Stimulated activated CD4-positive, alpha-beta T cell treated with anti-CD3 and anti-CD28 coated beads, Interleukin-4, amount 100 ng/mL, for 48 hours (primary cell): ENCODE results near the gene SUMF1.

Experiments
- DNase-seq, 2 donors: peaks; one replicate each; pipeline ENCODE4 v3.0.0-alpha.2; 2020; ENCODE audit warnings: low read depth in 2 of 2

SUMF1 gene

DNA sequence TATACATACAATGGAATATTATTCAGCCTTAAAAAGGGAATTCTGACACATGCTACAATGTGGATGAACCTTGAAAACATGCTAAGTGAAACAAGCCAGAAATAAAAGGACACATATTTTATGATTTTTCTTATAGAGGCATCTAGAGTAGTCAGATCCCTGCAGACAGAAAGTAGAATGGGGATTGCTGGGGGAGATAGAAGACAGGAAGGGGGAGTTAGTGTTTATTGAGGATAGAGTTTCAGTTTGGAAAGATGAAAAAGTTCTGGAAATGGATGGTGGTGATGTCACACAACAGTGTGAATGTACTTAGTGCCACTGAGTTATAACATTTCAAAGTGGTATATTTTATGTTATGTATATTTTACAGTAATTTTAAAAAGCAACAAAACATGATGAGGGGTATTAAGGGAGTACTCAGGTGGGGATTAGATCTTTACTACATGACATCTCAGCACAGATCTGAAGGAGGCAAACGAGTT is 30.8 kb upstream of the SUMF1 start:
- no peak for DNase-seq

DNA sequence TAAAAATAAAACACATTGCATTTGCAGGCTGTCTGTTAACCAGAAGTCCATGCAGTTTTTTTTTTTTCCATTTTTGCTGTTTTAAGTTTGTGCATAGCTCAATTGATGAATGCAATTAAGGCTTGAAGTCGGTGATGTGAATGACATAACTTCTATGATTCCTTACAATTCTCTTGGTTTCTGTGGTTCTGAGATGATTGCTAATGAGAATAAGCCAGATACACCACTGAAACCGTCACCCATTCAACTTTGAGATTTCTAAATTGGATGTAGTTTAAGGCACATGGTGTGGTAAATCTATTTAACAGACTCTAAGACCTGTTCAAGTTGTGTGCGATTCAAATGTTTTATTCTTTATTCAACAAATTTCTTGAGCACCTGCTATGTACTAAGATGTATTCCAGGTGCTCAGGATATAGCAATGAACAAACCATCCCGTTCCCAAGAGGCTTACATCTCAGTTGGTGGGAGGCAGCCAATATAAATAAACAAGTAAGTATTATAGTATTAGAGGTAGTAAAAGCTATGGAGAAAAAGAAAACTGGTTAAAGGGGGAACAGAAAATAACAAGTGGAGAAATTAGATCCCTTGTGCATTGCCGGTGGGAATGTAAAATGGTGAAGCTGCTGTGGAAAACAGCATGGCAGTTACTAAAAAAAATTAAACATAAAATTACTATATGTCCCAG is 30.1 kb upstream of the SUMF1 start:
- no peak for DNase-seq

DNA sequence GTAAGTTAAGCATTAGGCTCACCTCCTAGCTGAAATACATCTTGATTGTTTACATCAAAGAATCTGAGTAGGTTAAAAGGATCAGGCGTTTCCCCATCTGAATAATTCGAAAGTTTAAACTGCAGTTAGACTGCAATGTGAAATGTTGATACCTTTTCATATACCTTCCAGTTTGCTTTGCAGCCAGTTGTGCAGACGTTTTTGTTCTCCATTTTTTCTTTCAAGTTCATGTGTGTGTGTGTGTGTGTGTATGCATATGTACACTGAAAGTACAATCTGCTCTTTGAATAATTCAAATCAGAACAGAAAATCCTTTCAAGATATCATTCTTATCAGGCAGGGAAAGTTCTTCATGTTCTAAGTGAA is 29.0 kb upstream of the SUMF1 start:
- DNase-seq, result no peak

DNA sequence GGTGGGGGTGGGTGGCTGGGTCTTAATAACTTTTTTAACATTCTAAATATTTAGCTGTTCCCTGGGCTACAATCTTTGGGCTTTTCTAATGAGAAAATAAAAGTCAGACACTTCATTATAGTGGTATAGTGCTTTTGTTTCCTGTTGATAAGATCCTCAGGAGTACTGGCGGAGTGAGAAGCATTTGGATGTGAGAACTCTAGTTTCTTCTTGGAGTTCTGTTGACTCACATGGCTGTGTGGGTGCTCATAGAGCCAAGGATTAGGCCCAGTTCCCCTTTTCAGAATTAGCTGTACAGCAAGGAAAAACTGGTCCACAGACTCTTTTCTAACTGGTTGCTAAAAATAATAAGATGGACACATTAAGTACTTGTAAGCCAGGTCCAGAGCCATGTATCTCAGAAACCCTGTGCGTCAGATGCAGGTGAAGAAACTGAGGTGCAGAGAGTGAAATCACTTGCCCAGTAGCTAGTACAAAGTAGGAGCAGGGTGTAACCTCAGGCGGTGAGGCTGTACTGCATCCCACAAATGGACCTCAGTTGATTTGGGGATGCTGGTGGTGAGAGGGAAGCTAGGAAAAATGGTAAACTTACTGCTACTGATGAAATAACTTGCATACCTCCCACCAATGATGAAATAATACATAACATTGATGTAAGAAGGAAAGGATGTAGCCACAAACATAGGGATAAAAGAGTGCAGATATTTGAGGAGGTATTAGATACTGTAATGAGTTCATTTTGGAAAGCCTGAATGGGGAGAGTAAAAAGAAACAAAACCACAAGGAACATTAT is 28.4 kb upstream of the SUMF1 start:
- no peak for DNase-seq

DNA sequence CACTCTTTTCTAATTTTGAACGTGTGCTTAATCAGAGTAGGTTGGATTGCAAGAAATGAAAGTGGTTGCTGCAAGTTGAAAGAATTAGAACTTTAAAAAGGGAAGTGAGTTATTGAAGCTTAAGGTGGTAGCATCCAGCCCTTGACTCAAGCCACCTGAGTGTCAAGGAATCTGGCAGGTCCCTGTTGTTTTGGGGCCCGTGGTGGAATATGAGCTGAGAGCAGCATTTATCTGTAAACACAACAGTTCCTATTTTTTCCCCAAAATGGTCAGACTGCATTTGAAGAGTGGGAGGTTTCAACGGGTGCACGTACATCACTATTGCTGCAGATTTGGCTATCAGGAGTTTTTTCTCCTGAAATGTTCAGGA is 27.8 kb upstream of the SUMF1 start:
- DNase-seq, result no peak

DNA sequence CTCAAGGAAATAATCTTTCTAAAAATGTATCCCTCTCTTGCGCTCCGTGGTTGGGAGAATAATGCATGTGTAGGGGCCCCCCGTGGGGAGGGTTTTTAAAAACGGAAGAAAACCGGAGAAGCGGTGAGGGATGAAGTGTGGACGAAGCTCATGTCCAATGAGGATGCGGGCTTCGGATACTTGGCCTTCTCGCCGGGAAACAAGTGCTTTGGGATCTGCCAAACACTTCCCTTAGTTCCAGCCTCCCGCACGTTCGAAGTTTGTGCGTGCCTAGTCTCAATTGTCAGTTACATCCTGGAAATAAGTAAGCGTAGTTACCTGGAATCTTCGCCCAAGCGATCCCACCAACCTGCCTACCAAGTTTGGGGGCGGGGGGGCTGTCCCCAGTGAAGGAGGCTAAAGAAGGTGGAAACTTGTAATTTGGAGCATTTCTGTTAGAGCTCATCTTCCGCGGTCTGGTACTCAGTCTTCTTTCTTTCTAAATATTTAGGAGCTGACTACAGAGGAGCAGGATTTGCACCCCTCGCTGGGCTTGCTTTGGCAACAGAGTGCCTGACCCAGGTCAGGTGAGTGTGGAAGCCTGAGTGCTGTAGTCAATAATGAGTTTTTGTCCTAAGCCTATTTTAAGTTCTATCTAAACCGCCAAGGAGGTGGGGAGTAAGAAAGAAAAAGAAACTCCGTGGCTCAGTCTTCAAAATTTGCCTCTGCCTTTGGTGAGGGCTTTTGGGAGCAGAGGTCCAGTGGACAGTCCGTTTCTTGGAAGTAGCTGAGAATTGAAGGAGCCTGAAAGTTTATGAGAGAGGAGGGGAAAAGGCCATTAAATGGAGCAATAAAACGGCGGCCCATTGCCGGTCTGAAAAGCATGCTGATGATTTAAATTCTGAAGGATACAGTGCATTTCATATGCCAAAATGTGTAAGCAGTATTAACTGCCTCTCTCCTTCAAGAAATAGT is 27.1 kb upstream of the SUMF1 start:
- no peak for DNase-seq

DNA sequence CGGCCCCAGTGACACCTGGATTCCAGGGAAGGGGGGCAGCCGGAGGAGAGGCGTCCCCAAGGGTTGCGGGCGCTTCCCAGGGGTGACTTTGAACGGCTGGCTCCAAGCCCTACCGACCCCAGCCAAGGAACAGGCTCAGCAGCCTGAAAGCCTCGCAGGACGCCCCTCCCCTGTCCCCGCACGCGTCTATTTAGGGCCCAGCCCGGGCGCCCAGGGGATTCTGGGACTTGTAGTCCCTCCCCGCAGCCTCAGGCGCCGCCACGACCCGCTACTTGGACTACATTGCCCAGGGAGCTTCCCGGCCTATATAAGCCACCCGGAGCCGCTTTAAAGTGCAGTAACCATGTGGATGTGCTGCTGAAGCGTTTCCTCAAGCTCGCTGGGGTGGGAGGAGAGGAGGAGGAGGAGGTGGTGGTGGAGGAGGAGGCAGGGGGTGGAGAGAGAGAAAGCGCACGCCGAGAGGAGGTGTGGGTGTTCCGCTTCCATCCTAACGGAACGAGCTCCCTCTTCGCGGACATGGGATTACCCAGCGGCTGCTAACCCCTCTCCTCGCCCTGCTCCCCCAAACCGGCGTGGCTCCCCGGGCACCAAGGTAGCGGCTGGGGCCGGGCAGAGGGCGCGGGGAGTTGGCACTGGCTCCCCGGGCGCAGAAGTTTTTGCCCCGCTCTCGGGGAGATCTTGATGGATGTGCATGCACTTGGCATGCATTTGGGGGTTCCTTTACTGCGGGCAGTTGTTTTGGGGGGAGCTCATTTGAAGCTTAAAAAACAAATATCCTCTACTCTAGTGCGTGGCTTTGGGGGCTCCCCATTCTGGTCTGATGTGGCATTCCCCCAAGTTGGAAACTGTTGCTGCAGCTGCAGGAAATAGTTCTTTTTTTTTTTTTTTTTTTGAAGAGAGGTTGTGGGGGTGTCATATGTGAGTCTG is 26.2 kb upstream of the SUMF1 start, which contains the start of gene ITPR1:
Gene ITPR1 (plus strand): TSS at position 335 of the 927 bp plus-strand sequence. CDS start 23,144 bp downstream, outside the sequence.
- peak; percentile 97 for DNase-seq

DNA sequence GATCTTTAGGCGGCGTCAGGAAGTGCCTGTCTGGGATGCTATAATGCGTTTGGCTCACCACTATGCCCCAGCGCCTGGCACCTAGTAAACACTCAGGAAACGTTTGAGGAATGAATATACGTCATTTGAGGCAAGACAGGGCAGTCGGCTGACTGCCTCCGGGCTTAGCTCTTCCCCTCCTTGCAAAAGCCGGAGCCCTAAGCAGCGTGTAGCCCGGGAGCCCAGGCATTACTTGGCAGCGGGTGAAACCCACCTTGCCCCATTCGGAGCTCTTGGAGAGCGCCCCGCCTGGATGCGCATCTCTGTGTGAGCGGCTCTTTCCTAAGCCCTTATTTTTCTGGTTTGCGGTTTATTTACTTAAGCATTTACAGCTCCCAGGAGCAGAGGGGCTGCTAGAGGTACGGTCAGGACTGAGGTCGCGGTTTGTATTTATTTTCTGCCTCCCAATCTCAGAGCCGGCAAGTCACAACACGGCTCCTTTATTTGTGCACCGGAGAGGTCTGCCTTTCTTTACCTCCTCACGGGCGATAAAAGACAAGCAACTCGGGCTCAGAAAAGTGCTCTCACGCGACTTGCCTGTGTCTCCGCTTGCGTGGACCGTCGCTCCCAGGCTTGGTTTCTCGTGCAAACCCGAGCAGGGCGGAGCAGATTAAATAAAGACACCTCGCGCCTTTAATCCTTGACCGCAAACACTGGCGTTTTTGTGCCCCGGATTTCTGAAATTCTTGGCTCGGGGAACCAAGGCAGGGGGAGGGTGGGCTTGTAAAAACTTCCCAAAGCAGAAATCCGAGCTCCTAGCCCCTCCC is 25.3 kb upstream of the SUMF1 start:
- no peak for DNase-seq

DNA sequence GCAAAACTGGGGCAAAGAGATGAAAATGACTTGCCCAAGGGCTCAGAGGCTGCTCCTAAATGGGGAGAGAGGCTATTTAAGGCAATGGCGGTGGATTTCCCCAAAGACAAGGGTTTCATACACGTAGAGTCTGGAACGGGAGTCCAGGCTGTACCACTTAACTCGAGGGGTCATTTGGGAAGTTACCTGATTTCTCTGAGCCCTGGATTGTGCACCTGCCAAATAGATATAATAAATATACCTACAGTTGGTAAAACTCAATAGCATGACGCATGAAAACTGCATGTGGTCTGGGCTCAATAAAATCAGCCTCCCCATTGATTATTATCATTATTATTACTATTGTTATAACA is 24.8 kb upstream of the SUMF1 start:
- no peak for DNase-seq

DNA sequence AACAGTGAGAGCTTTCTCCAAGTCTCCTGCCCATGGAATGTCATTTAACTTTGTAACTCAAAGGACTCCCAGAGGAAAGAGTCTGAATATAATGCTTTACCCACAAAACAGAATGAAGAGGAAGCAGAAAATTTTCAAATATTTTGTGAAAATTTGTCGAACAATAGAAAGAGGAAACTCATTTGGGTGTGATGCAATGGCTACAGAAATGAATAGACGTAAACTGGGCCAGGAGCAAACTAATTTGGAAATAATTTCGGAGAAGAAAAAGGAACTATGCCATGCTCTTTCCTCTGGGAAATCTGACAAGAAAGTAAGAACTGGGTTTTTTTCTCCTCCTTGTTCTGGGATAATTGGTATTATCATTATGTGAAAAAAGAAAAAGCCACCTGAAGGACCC is 11.2 kb upstream of the SUMF1 start:
- no peak for DNase-seq

DNA sequence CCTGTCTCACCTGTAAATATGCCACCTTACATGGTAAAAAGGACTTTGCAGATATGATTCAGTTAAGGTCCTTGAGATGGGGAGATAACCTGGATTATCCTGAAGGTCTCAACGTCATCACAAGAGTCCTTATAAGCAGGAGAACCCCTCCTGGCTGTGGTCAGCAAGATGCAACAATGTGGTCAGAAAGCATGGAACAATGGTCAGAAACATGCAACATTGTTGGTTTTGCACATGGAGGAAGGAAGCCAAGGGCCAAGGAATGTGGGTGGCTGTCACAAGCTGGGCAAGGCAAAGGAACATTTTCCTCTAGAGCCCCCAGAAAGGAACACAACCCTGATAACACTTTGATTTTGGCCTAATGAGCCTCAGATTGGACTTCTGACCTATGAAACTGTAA is 9.4 kb upstream of the SUMF1 start:
- no peak for DNase-seq

DNA sequence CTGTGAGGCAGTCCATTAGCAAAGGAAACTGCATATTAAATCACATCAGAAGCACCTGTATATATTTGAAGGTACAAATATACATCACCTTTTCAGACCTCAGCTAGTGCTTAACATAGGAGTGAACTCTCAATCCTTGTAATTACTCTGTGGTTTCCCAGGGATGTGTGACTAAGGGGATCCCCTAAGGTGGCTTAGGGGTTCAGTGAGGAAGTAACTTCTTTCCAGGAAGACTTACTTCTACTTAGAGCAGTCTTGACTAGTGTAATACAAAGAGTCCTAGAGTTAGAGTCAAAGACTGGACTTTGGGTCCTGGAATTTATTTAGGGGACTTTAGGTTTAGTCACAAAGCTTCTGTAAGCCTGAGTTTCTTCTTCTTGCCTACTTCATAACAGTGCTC is 8.7 kb upstream of the SUMF1 start:
- DNase-seq, result no peak

DNA sequence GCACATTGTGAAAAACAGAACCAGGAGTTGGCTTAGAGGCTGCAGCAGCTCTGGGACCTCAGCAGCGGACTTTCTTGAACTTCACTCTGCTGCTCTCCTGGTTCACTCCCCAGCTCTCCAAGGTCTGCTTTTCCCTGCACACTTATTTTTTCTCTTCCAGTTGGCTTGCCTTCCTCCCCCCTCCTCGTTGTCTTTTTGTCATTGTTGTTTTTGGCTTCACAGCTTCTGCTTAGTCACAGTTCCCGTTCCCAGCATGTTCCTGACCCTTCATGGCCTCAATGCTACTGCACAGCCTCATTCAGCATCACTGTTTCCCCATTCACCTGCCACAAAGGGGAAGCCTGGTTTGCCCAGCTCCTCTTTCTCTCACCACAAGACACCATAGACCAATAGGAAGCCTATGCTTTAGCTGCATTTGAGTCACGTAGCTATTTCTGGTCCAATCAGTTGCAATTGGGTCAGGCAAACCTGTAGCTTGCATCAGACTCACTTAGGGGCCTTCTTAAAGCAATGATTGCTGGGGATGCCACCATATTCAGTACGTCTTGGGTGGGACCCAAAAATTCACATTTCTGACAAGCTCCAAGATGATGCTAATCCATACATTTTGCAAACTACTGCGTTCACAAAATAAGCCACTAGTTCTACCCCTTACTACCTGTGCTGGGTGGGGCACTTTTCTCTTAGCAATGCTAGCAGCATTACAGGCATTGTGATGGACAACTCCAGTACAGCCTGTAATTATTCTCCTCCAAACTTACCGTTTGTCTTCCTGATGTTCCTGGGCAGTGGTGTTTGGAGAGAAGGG is 7.8 kb upstream of the SUMF1 start:
- DNase-seq, result no peak

DNA sequence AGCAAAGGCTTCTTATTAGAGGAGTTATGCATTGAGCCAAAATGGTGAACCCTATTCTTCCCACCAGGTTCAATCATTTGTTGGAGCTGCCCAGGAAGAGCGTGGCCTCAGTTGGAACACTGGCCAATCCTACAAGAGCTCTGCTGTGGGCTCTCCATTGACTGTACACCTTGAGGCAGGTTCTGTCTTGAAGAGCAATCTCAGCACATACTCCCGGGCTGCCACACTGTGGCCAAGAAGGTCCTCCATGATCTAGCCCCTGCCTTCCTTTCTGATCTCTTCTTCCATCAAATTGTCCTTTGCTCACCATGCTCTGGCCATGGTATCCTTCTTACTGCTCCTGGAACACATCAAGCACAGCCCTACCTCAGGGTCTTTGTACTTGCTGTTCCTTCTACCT is 5.7 kb upstream of the SUMF1 start:
- no peak for DNase-seq

DNA sequence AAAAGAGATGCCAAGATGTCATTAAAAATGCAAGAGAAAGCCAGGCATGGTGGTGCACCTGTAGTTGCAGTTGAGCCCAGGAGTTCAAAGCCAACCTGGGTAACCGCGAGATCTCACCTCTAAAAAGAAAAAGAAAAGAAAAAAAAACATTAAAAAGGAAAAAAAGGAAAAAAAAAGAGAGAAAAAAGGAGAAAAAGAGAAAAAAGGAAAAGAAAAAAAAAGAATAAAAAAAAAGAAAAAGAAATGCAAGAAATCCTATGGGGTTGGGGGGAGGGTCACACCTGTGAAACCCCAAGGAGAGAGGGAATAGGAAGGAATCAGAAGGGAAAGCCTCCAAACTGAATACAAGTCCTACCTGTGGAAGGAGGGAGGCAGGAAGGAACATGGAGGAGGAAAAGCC is 5.2 kb upstream of the SUMF1 start:
- no peak for DNase-seq

DNA sequence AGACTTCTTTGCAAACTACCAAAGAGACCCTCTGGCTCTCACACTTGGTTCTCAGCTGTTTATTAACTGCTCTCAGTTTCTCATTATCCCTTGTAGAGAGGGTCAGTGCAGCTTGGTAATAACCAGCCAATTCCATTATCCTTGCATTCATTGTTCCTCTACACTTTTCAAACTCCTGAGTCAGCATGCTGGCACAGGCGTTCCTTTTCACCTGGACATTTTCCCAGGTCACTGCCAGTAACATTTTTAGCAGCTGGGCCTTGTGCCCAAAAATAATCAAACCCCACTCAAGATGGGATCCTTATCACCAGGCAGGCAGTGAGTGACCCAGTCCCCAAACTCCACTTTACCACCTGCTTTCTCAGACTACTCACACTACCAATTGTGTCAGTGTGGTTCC is 4.8 kb upstream of the SUMF1 start:
- no peak for DNase-seq

DNA sequence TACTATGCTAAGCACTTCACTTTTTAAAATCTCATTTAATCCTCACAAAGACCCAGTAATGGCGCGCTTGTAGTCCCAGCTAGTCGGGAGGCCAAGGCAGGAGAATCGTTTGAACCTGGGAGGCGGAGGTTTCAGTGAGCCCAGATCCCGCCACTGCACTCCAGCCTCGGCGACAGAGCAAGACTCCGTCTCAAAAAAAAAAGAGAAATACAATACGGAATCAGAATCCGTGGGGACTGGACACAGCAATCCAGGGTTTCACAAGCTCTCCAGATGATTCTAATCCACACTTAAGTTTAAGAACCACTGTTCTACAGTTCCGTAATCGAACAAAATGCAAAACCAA is 426 bp upstream of the SUMF1 start:
- no peak for DNase-seq

DNA sequence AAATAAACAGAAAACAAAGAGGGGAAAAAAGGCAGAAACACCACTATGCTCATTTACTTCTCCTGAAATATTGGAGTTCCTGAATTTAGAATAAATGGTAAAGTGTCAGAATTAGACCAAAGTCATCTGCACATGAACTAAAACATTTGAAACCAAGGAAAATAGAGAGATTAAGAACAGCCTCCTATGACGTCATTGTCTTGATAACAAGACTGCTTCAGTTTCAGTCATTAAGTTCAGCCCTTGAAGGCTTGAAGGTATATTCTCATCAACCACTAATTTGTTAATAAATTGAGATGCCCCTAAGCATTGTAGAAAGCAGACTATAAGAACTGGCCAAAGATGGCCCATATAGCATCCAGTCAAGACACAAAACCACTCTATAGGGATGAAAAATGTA is 2.5 kb downstream of the SUMF1 start:
- DNase-seq, result no peak

DNA sequence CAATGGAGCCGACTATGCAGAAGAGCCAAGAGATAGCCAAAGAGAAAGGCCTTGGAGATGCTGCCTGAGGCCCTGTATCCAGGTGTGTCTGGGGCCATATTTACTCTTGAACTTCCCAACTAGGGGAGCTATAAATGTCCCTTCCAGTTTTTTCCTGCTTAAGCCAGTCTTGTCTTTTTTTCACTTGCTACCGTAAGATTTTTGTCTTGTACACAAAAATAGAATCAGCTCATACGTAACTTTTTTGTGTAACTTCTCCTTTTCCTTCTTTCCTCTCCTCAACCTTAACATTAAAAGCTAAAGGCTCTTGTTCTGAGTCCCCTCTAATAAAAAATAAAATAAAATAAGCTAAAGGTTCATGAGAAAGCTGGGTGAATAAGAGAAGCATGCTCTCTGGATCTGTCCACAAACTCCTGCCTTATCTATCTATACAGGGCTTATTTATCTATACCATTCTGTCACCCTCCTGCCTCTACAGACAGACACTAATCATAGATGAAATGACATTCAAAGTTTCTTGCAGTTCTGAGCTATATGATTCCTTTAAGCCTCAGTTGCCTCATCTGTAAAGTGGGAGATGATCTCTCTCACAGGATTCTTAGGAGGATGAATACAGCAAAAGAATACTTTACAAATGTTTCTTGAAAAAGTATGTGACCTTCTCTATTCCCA is 4.6 kb downstream of the SUMF1 start:
- no peak for DNase-seq
